HG03175 (cell line): ENCODE measurements around the gene HSPB2.
"Not testable (repeated sequence)": the region's sequence is repeated elsewhere in the genome, so short reads cannot be mapped to it uniquely, and the experiment has no call there.

Experiments used
- ATAC-seq: cut with Tn5 transposase; IDR thresholded peaks from one replicate; pipeline ENCODE4 v1.9.1; 2021; ENCODE audit warnings: mild to moderate bottlenecking, moderate library complexity; ENCODE audit not compliant: unreplicated experiment

HSPB2 gene, protein sequence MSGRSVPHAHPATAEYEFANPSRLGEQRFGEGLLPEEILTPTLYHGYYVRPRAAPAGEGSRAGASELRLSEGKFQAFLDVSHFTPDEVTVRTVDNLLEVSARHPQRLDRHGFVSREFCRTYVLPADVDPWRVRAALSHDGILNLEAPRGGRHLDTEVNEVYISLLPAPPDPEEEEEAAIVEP

DNA sequence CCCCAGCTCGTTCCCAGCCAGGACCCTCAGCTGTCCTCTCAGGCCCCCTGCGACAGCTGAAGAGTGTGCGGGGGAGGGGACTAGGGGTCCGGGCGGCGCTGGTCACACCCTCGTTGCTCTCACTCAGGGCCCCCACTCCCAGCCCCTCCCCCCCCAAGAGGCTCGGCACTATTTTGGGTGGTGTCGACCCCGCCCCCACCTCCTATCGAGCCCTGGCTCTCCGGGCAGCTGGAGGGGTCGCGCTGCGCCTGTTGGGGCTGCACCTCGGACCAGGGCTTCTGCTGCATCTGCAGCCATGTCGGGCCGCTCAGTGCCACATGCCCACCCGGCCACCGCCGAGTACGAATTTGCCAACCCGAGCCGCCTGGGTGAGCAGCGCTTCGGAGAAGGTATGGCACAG lies at the start of gene HSPB2:
HSPB2 (plus strand) TSS at position 200 of the 400 bp plus-strand sequence; CDS start at position 296, 96 bp downstream.
- no peak for ATAC-seq

- no peak for ATAC-seq
These were observed 42.4 kb upstream of the HSPB2 start for GRCh38 chr11:111870113-111870512.

GRCh38 chr11:111870522-111870885 lies 42.0 kb upstream of the HSPB2 start:
- peak; percentile 11 for ATAC-seq

DNA sequence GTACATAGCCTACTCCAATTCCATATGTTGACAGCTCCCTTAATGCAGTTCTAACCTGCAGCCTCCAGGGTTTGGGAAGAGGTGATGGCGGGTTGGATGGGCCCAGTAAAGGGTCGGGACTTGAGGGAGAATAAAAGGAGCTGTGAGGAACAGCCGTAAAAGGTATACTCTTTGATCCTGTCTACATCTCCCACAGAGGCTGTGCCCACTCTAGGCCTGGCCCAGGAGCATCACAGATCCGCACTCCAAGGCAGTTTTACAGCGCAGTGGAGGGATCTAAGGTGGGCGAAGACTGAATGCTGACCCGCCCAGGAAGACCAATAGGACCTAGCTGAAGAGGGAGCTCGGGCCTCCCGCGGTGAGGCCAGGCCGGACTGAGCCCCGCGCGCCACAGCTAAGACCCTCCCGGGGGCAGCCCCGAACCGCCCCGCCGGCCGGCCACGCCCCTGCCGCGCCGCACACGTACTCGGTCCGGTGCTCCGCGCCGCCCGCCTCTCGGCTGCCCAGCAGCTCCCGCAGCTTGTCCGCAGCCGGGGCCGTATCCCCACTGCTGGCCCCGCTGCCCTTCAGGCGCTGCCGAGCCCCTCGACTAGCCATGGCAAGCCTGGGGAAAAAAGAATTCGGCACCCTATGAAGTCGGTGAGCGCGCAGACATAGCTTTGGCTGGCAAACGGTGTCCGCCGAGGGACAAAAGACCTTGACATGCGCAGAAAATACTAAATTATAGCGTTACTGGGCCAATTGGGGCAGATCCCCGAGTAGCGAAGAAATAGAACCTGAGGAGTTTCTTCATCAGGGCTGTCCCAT lies 41.4 kb upstream of the HSPB2 start, which contains the start of gene ALG9:
ALG9 (minus strand) TSS at position 696 of the 807 bp plus-strand sequence; CDS start at position 597, 99 bp downstream.
- peak; percentile 88 for ATAC-seq

DNA sequence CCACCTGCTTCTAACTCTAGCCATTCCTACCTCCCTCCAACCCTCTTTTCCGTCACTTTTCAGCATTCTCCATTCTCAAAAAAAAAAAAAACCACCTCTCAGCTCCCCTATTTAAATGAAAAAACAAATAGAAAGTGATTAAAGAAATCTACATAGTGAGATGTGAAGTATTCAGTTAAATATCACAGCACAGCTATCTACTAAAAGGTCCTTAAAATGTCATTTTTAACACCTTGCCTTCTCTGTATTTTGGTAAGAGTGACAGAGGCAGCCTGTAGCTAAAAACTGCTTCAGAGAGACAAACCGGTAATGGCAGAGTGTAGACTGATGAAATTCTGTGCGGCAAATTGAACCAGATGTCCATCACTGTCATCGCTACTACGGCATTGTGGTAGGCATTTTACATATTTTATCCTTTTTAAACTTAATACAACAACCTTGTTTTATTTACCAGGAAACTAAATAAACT lies 40.8 kb upstream of the HSPB2 start:
- ATAC-seq: no peak

DNA sequence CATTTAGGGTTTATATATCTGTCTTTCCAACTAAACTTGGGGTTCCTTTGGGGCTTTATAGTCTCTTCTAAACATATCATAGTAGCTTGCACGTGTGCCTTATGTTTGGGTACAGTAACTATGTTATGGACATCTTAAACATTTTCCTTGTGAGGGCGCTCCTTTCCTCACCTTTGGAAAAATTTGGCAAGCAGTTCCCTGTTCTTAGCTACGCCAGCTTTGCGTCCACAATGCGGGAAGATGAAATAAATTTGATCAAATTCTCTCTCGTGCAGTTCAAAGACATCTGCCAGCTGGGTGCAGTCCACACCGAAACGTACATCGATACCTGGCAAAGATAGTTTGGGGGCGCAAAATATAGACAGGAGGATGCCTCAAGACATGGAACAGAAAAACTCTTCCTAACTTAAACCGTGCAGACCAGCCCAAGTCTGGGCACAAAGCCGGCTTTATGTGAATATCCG lies 34.1 kb upstream of the HSPB2 start:
- peak; percentile 2 for ATAC-seq

DNA sequence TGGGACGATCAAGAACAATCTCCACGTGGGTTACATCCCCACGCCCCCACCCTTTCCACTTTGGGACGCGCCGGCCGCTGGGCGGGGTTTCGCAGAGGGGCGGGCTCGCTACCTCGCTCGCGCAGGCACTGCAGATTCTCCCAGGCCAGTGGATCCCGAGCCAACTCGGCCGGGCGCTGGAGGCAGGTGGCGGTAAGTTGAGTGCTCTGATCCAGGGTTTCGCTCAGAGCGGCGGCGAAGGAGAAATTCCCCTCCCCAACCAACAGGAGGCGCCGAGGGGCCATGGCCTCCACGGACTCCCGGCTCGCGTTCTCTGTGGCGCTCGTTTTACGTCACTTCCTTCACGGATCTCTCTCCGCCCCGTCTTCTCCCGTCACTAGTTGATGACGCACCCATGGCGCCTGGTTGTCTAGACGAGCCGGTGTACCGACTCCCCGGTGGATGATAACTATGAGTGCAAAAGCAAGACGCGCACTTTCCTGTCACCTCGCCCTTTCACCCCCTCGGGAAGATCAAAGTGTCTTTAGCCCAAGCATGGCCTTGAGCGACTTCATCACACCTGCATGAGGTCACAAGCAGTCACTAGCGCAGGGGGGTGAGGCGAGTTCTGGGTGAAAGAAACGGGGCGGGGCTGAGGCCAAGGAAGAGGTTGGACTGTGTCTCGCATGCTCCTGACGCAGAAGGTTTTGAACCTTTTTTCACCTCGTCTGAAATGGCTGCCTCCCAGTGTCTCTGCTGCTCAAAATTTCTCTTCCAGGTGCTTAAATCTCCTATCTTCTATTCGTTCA lies 33.5 kb upstream of the HSPB2 start, which contains the start of the genes CFAP68 and FDXACB1:
CFAP68 (plus strand) TSS at position 693 of the 788 bp plus-strand sequence; CDS start at position 713, 20 bp downstream.
FDXACB1 (minus strand) TSS at position 317 of the 788 bp plus-strand sequence; CDS start at position 284, 33 bp downstream.
- peak; percentile 93 for ATAC-seq

- peak; percentile 4 for ATAC-seq
These were observed 32.9 kb upstream of the HSPB2 start for GRCh38 chr11:111879637-111879960.

DNA sequence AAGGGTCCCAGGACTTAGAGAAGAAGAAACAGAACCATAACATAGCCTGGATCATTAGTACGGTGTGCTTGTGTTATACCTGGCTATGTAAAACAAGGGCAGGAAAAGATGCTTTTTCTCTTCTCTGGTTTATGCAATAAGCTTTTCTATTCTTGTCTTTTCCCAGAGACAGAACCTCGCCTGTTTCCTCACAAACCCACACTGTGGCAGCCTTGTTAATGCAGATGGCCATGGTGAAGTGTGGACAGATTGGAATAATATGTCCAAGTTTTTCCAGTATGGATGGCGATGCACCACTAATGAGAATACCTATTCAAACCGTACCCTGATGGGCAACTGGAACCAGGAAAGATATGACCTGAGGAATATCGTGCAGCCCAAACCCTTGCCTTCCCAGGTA lies 30.3 kb upstream of the HSPB2 start:
- ATAC-seq: no peak

DNA sequence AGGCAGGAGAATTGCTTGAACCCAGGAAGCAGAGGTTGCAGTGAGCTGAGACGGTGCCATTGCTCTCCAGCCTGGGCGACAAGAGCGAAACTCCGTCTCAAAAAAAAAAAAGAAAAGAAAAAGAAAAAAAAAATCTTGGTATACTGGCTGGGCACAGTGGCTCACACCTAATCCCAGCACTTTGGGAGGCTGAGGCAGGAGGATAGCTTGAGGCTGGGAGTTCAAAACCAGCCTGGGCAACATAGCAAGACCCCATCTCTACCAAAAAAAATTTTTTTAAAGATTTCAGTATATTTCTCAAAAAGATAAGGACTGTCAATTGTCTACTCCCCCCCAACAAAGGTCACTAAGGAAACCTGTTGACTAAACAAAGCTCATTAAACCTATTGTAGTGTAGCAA lies 27.5 kb upstream of the HSPB2 start:
- not testable (repeated sequence) for ATAC-seq

GRCh38 chr11:111886032-111886431 lies 26.5 kb upstream of the HSPB2 start:
- ATAC-seq: no peak

GRCh38 chr11:111886844-111887243 lies 25.7 kb upstream of the HSPB2 start:
- no peak for ATAC-seq

DNA sequence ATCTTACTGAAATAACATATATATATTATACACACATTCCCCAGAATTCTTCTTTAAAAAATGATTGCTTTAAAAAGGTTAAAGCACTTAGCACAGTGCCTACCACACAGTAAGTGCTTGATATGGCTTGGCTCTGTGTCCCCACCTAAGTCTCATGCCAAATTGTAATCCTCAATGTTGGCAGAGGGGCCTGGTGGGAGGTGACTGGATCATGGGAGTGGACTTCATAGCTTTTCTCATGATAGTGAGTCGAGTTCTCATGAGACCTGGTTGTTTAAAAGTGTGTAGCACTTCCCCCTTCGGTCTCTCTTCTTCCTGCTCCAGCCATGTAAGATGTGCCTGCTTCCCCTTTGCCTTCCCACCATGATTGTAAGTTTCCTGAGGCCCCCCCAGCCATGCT lies 7.1 kb upstream of the HSPB2 start:
- ATAC-seq: no peak

DNA sequence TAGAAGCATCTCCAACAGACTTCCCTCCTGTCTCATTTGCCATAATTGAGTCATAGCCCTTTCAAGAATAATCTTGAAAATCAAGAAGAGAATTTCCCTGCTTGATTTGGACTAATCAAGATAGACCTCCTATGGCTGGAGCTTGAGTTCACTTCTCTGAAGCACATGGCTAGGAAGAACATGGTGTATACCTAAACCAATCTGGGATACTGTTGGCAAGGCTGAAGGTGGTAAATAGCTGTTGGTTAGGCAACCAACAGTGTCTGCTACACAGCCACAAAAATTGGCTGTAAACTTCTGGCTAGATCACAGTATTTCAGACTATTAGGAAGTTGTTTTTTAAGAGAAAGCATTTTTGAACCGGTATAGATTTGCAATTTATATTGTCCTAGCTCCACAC lies 5.9 kb upstream of the HSPB2 start:
- no peak for ATAC-seq

GRCh38 chr11:111908639-111909305 lies 3.8 kb upstream of the HSPB2 start:
- no peak for ATAC-seq

GRCh38 chr11:111909378-111909777 lies 3.2 kb upstream of the HSPB2 start:
- no peak for ATAC-seq

GRCh38 chr11:111910676-111911562 lies 1.6 kb upstream of the HSPB2 start:
- no peak for ATAC-seq

DNA sequence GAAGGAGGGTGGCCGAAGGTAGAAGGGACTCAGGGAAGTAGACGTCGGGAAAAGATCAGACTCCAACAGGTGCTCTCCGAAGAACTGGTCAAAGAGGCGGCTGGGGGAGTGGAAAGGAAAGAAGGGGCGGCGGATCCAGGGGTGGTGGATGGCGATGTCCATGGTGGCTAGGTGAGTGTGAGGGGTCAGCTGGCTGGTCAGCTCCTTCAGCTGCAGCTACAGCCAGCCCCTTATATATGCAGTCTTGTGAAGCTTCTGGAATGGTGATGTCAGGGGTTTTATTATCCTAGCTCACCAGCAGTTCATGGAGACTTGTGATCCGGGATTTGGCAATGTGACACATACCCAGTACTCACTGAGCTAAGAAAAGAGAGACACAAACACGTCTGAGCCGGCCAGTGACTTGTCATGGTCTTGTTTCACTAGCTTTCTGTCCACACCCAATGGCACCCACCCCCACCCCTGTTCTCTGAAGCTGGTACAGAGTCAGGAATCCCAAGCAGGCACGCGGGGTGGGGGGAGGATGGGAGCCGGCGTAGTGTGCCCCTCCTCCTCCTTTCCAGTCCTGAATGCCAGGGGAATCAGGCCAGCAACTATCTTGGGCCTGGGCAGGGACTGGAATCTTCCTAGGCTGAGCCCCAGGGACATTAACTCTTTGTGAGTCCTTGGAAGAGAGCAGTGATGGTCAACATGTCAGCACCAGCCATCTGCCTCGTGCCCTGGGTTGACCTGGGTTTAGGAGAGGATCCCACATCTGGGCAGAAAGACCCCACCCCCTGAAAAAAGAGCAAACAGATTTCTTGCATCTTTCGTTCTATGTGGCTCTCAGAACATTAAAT lies 752 bp upstream of the HSPB2 start, which contains the start of gene CRYAB:
CRYAB (minus strand) TSS at position 208 of the 839 bp plus-strand sequence; CDS start at position 162, 46 bp downstream.
- no peak for ATAC-seq
